Measurements from ENCODE around the gene MMP24. TPM values are rescaled to one million over a fixed set of nuclear protein-coding genes. Genes with fewer than 3 reads are reported as not detected.
"Not testable (repeated sequence)": the region's sequence is repeated elsewhere in the genome, so short reads cannot be mapped to it uniquely, and the experiment has no call there.

Gene MMP24
- total RNA-seq, 1 donor, result not detected

- not testable (repeated sequence) for H3K4me1 ChIP-seq (ENCODE audit: insufficient read depth, low read length); H3K9me3 ChIP-seq (ENCODE audit: low read depth, low read length); H3K27me3 ChIP-seq (ENCODE audit: insufficient read depth, low read length); H3K4me3 ChIP-seq (ENCODE audit: low read length)
Observed at GRCh38 chr20:35262731-35263531, 36.4 kb downstream of the MMP24 start.

GRCh38 chr20:35263532-35264341 lies 37.2 kb downstream of the MMP24 start:
- no peaks in the 10 kb centered on the region for H3K9me3 ChIP-seq (ENCODE audit: low read depth, low read length)
- no peaks in the 10 kb centered on the region for H3K4me1 ChIP-seq (ENCODE audit: insufficient read depth, low read length)
- H3K27me3 ChIP-seq (ENCODE audit: insufficient read depth, low read length), result no peaks in the 10 kb centered on the region
- no peak overlapping the region for H3K4me3 ChIP-seq (ENCODE audit: low read length)

GRCh38 chr20:35264755-35265154 lies 38.3 kb downstream of the MMP24 start:
- H3K4me3 ChIP-seq (ENCODE audit: low read length), result no peak overlapping the region
- H3K9me3 ChIP-seq (ENCODE audit: low read depth, low read length), result no peaks in the 10 kb centered on the region
- no peaks in the 10 kb centered on the region for H3K27me3 ChIP-seq (ENCODE audit: insufficient read depth, low read length)
- no peaks in the 10 kb centered on the region for H3K4me1 ChIP-seq (ENCODE audit: insufficient read depth, low read length)

- Histone ChIP-seq H3K9me3 (ENCODE audit: low read depth, low read length) (no peaks in the 10 kb centered on the region), H3K27me3 (ENCODE audit: insufficient read depth, low read length) (no peaks in the 10 kb centered on the region), H3K4me1 (ENCODE audit: insufficient read depth, low read length) (no peaks in the 10 kb centered on the region), H3K4me3 (ENCODE audit: low read length) (no peak overlapping the region)
Observed at GRCh38 chr20:35267092-35267491, 40.6 kb downstream of the MMP24 start.

- Histone ChIP-seq H3K27me3 (ENCODE audit: insufficient read depth, low read length) (no peaks in the 10 kb centered on the region), H3K9me3 (ENCODE audit: low read depth, low read length) (no peaks in the 10 kb centered on the region), H3K4me3 (ENCODE audit: low read length) (no peak overlapping the region), H3K4me1 (ENCODE audit: insufficient read depth, low read length) (no peaks in the 10 kb centered on the region)
Observed at GRCh38 chr20:35269055-35269781, 42.7 kb downstream of the MMP24 start.

GRCh38 chr20:35270021-35270902 lies 43.8 kb downstream of the MMP24 start:
- Histone ChIP-seq H3K4me1 (ENCODE audit: insufficient read depth, low read length) (no peaks in the 10 kb centered on the region), H3K27me3 (ENCODE audit: insufficient read depth, low read length) (no peaks in the 10 kb centered on the region), H3K4me3 (ENCODE audit: low read length) (no peak overlapping the region), H3K9me3 (ENCODE audit: low read depth, low read length) (no peaks in the 10 kb centered on the region)

- no peak overlapping the region for H3K4me3 ChIP-seq (ENCODE audit: low read length)
- H3K4me1 ChIP-seq (ENCODE audit: insufficient read depth, low read length), result peaks cover 2% of the 10 kb centered on the region
- H3K27me3 ChIP-seq (ENCODE audit: insufficient read depth, low read length), result no peaks in the 10 kb centered on the region
Observed at GRCh38 chr20:35271073-35271882, 44.8 kb downstream of the MMP24 start.

GRCh38 chr20:35271904-35272303 lies 45.4 kb downstream of the MMP24 start:
- H3K4me1 ChIP-seq (ENCODE audit: insufficient read depth, low read length), result peaks cover 8% of the 10 kb centered on the region
- no peaks in the 10 kb centered on the region for H3K9me3 ChIP-seq (ENCODE audit: low read depth, low read length)
- no peak overlapping the region for H3K4me3 ChIP-seq (ENCODE audit: low read length)
- no peaks in the 10 kb centered on the region for H3K27me3 ChIP-seq (ENCODE audit: insufficient read depth, low read length)

More at GRCh38 chr20:35271073-35271882, 44.8 kb downstream of the MMP24 start:
- no peaks in the 10 kb centered on the region for H3K9me3 ChIP-seq (ENCODE audit: low read depth, low read length)

- Histone ChIP-seq H3K27me3 (ENCODE audit: insufficient read depth, low read length) (no peaks in the 10 kb centered on the region), H3K4me1 (ENCODE audit: insufficient read depth, low read length) (peaks cover 11% of the 10 kb centered on the region), H3K9me3 (ENCODE audit: low read depth, low read length) (no peaks in the 10 kb centered on the region), H3K4me3 (ENCODE audit: low read length) (no peak overlapping the region)
Observed at GRCh38 chr20:35273449-35274171, 47.1 kb downstream of the MMP24 start.

GRCh38 chr20:35274172-35275092 lies 47.9 kb downstream of the MMP24 start:
- Histone ChIP-seq H3K27me3 (ENCODE audit: insufficient read depth, low read length) (no peaks in the 10 kb centered on the region), H3K4me3 (ENCODE audit: low read length) (no peak overlapping the region)

GRCh38 chr20:35275741-35276251 lies 49.3 kb downstream of the MMP24 start:
- peaks cover 11% of the 10 kb centered on the region for H3K4me1 ChIP-seq (ENCODE audit: insufficient read depth, low read length)
- H3K27me3 ChIP-seq (ENCODE audit: insufficient read depth, low read length), result no peaks in the 10 kb centered on the region
- no peak overlapping the region for H3K4me3 ChIP-seq (ENCODE audit: low read length)
- no peaks in the 10 kb centered on the region for H3K9me3 ChIP-seq (ENCODE audit: low read depth, low read length)

More at GRCh38 chr20:35274172-35275092, 47.9 kb downstream of the MMP24 start:
- peaks cover 11% of the 10 kb centered on the region for H3K4me1 ChIP-seq (ENCODE audit: insufficient read depth, low read length)
- H3K9me3 ChIP-seq (ENCODE audit: low read depth, low read length), result no peaks in the 10 kb centered on the region

- H3K4me1 ChIP-seq (ENCODE audit: insufficient read depth, low read length), result peaks cover 11% of the 10 kb centered on the region
- no peaks in the 10 kb centered on the region for H3K27me3 ChIP-seq (ENCODE audit: insufficient read depth, low read length)
- H3K9me3 ChIP-seq (ENCODE audit: low read depth, low read length), result no peaks in the 10 kb centered on the region
- H3K4me3 ChIP-seq (ENCODE audit: low read length), result no peak overlapping the region
Observed at GRCh38 chr20:35276408-35276807, 49.9 kb downstream of the MMP24 start.
